ENCODE measurements around the gene LARGE1. TPM values are rescaled to one million over a fixed set of nuclear protein-coding genes. Genes with fewer than 3 reads are reported as not detected.
"Not testable (repeated sequence)": the region's sequence is repeated elsewhere in the genome, so short reads cannot be mapped to it uniquely, and the experiment has no call there.

The LARGE1 gene
- total RNA-seq, 1 experiment from 2014 or later: 8.6 TPM

GRCh38 chr22:33884829-33885228, 35.4 kb downstream of the LARGE1 start:
- no peak for DNase-seq (ENCODE audit: low read depth)

GRCh38 chr22:33883961-33884808, 36.1 kb downstream of the LARGE1 start:
- peak; percentile 69 for DNase-seq (ENCODE audit: low read depth)

GRCh38 chr22:33883561-33883960, 36.7 kb downstream of the LARGE1 start:
- DNase-seq (ENCODE audit: low read depth): no peak

GRCh38 chr22:33882991-33883390, 37.3 kb downstream of the LARGE1 start:
- no peak for DNase-seq (ENCODE audit: low read depth)

- DNase-seq (ENCODE audit: low read depth): no peak
These were observed 39.3 kb downstream of the LARGE1 start for GRCh38 chr22:33880986-33881385.

GRCh38 chr22:33879796-33880195, 40.5 kb downstream of the LARGE1 start:
- no peak for DNase-seq (ENCODE audit: low read depth)

GRCh38 chr22:33875316-33875715, 45.0 kb downstream of the LARGE1 start:
- no peak for DNase-seq (ENCODE audit: low read depth)

- no peak for DNase-seq (ENCODE audit: low read depth)
These were observed 46.1 kb downstream of the LARGE1 start for GRCh38 chr22:33874206-33874605.

- no peak for DNase-seq (ENCODE audit: low read depth)
These were observed 46.6 kb downstream of the LARGE1 start for GRCh38 chr22:33873666-33874065.

GRCh38 chr22:33873186-33873585, 47.1 kb downstream of the LARGE1 start:
- DNase-seq (ENCODE audit: low read depth): no peak

GRCh38 chr22:33871935-33872334, 48.3 kb downstream of the LARGE1 start:
- no peak for DNase-seq (ENCODE audit: low read depth)

- DNase-seq (ENCODE audit: low read depth): no peak
These were observed 50.3 kb downstream of the LARGE1 start for GRCh38 chr22:33869946-33870345.

GRCh38 chr22:33867971-33868370, 52.3 kb downstream of the LARGE1 start:
- no peak for DNase-seq (ENCODE audit: low read depth)

GRCh38 chr22:33867118-33867866, 53.0 kb downstream of the LARGE1 start:
- peak; percentile 37 for DNase-seq (ENCODE audit: low read depth)

- no peak for DNase-seq (ENCODE audit: low read depth)
These were observed 53.8 kb downstream of the LARGE1 start for GRCh38 chr22:33866511-33866910.

- no peak for DNase-seq (ENCODE audit: low read depth)
These were observed 54.3 kb downstream of the LARGE1 start for GRCh38 chr22:33865996-33866395.

GRCh38 chr22:33865248-33865647, 55.0 kb downstream of the LARGE1 start:
- DNase-seq (ENCODE audit: low read depth): no peak

GRCh38 chr22:33864723-33865130, 55.5 kb downstream of the LARGE1 start:
- DNase-seq (ENCODE audit: low read depth): no peak

GRCh38 chr22:33861216-33861875, 58.9 kb downstream of the LARGE1 start:
- no peak for DNase-seq (ENCODE audit: low read depth)

- DNase-seq (ENCODE audit: low read depth): no peak
These were observed 59.9 kb downstream of the LARGE1 start for GRCh38 chr22:33860386-33860785.

- no peak for DNase-seq (ENCODE audit: low read depth)
These were observed 61.0 kb downstream of the LARGE1 start for GRCh38 chr22:33859311-33859710.

- DNase-seq (ENCODE audit: low read depth): not testable (repeated sequence)
These were observed 61.6 kb downstream of the LARGE1 start for GRCh38 chr22:33858653-33859052.

Measured in LHCN-M2 (cell line).